ENCODE data around the gene SOX15. TPM values are rescaled to one million over a fixed set of nuclear protein-coding genes. Genes with fewer than 3 reads are reported as not detected.
"Not testable (repeated sequence)": the region's sequence is repeated elsewhere in the genome, so short reads cannot be mapped to it uniquely, and the experiment has no call there.

Gene SOX15
- total RNA-seq, 1 experiment from 2014 or later: 0.31 TPM

- no peak for DNase-seq (ENCODE audit: low read depth)
These were observed 21.9 kb upstream of the SOX15 start for GRCh38 chr17:7611635-7612293.

GRCh38 chr17:7610641-7611040 lies 20.7 kb upstream of the SOX15 start:
- DNase-seq (ENCODE audit: low read depth): no peak

GRCh38 chr17:7606280-7606679 lies 16.4 kb upstream of the SOX15 start:
- DNase-seq (ENCODE audit: low read depth): no peak

- DNase-seq (ENCODE audit: low read depth): not testable (repeated sequence)
These were observed 7.7 kb upstream of the SOX15 start for GRCh38 chr17:7597561-7597960.

GRCh38 chr17:7593296-7593695 lies 3.4 kb upstream of the SOX15 start:
- DNase-seq (ENCODE audit: low read depth): no peak

- DNase-seq (ENCODE audit: low read depth): no peak
These were observed 2.6 kb upstream of the SOX15 start for GRCh38 chr17:7592422-7593021.

- no peak for DNase-seq (ENCODE audit: low read depth)
These were observed 1.7 kb upstream of the SOX15 start for GRCh38 chr17:7591596-7591995.

- DNase-seq (ENCODE audit: low read depth): peak; percentile 64
These were observed 849 bp upstream of the SOX15 start for GRCh38 chr17:7590743-7591142.

GRCh38 chr17:7589204-7589868 lies 558 bp downstream of the SOX15 start:
- no peak for DNase-seq (ENCODE audit: low read depth)

- no peak for DNase-seq (ENCODE audit: low read depth)
These were observed 1.2 kb downstream of the SOX15 start for GRCh38 chr17:7588553-7589203.

GRCh38 chr17:7587420-7588151 lies 2.3 kb downstream of the SOX15 start:
- DNase-seq (ENCODE audit: low read depth): peak; percentile 88

- DNase-seq (ENCODE audit: low read depth): peak; percentile 80
These were observed 3.0 kb downstream of the SOX15 start for GRCh38 chr17:7586673-7587419.

- DNase-seq (ENCODE audit: low read depth): peak; percentile 94
These were observed 6.4 kb downstream of the SOX15 start, which contains the start of gene MPDU1 for GRCh38 chr17:7583253-7584109. TSS of gene MPDU1 (plus strand) at chr17:7583852. CDS start at chr17:7583863, 11 bp downstream.

- no peak for DNase-seq (ENCODE audit: low read depth)
These were observed 7.3 kb downstream of the SOX15 start for GRCh38 chr17:7582396-7583252.

- no peak for DNase-seq (ENCODE audit: low read depth)
These were observed 9.0 kb downstream of the SOX15 start for GRCh38 chr17:7580604-7581575.

- no peak for DNase-seq (ENCODE audit: low read depth)
These were observed 9.9 kb downstream of the SOX15 start for GRCh38 chr17:7579834-7580603.

Measured in HT1080 (cell line).